ENCODE measurements around the gene ERP44. TPM values are rescaled to one million over a fixed set of nuclear protein-coding genes. Genes with fewer than 3 reads are reported as not detected.

Gene ERP44
- polyA plus RNA-seq, 1 of the 3 experiments (the other 2 are of a cell fraction): 10.0 TPM

DNA sequence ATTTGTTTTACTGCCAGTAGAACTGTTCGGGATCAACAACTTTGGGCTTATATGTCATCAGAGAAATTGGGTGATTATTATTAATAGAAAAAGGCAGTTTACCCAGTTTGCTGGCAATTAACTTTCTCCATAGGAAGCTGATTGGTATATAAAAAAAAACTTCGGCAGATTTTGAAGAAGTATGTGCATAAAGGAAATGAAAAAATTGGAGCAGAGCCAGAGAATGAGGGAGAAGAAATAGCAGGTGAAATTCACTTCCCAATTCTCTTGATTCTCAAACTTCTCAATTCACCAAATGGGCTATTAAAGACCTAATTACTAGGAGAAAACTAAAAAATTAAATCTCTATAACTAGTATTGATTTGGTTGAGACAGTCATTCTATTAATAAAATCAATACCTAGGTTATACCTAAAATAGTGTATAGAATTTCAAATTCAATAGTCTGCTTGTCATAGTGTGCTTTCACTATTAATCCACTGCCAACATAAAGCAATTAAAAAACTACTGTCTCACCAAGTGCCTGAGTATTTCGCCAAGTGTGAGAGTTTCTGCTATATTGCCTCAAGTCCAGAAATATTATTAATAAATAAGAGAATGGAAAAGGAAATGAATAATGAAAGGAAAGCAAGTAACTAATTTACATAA, 144.8 kb downstream of the ERP44 start:
- H3F3A ChIP-seq (replicated peaks; ENCODE audit: insufficient read depth): peaks cover 5% of the 10 kb centered on the region
- no peak for TF ChIP-seq TEAD4 (IDR thresholded peaks at IDR 0.05; ENCODE audit: borderline replicate concordance, insufficient read depth)
- no peak for TF ChIP-seq SMC3 (IDR thresholded peaks at IDR 0.05; ENCODE audit: low read depth, low read length)
- TF ChIP-seq FOSL2 (IDR thresholded peaks at IDR 0.05; ENCODE audit: borderline replicate concordance, low read depth): no peak
- no peak for TF ChIP-seq YY1 (IDR thresholded peaks at IDR 0.05; ENCODE audit: low read depth)
- no peak for TF ChIP-seq GATA2 (CRISPR knock-in tag; IDR thresholded peaks at IDR 0.05)
- TF ChIP-seq, protein P1, sequence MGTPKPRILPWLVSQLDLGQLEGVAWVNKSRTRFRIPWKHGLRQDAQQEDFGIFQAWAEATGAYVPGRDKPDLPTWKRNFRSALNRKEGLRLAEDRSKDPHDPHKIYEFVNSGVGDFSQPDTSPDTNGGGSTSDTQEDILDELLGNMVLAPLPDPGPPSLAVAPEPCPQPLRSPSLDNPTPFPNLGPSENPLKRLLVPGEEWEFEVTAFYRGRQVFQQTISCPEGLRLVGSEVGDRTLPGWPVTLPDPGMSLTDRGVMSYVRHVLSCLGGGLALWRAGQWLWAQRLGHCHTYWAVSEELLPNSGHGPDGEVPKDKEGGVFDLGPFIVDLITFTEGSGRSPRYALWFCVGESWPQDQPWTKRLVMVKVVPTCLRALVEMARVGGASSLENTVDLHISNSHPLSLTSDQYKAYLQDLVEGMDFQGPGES (IDR thresholded peaks at IDR 0.05; ENCODE audit: low read depth, low read length): no peak
- no peak for TF ChIP-seq TCF12 (IDR thresholded peaks at IDR 0.05)
- no peak for TF ChIP-seq MXI1 (IDR thresholded peaks at IDR 0.05; ENCODE audit: low read depth, low read length)
- no peak for TF ChIP-seq EP300 (IDR thresholded peaks at IDR 0.05; ENCODE audit: borderline replicate concordance in 1 of 2, low read depth in 1 of 2, low read length in 1 of 2)
- H3K27me3 ChIP-seq (ENCODE audit: insufficient read depth): no peaks in the 10 kb centered on the region
- no peak for DNase-seq
- no peak overlapping the region for H3K4me2 ChIP-seq
- no peak overlapping the region for H3K4me3 ChIP-seq (ENCODE audit: low read depth in 2 of 2, low read length in 1 of 2)
- 0 out of 2 replicates have a peak, but pooled peaks cover 5% of the 10 kb centered on the region for H3K9me3 ChIP-seq
- H3K79me2 ChIP-seq (ENCODE audit: insufficient read depth): no peaks in the 10 kb centered on the region
- H3K4me1 ChIP-seq (ENCODE audit: control insufficient read depth in 1 of 2, insufficient read depth in 2 of 2, low read depth in 1 of 2, low read length in 1 of 2): no peaks in the 10 kb centered on the region; a peak in 1 of 4 replicates
- POLR2A ChIA-PET: no interaction called here
- no peak overlapping the region for H2AFZ ChIP-seq (ENCODE audit: low read depth)
- WGBS (ENCODE audit: low lambda C conversion rate): 83% methylated on average over 3 of the region's 3 CpGs
- no peak overlapping the region for H3K27ac ChIP-seq (ENCODE audit: low read depth in 2 of 2, low read length in 1 of 2)
- no peaks in the 10 kb centered on the region for H4K20me1 ChIP-seq (ENCODE audit: insufficient read depth)
- H3K9ac ChIP-seq: no peak overlapping the region
- H3K36me3 ChIP-seq (replicated peaks in 1 of 2; ENCODE audit: control insufficient read depth in 1 of 2, insufficient read depth in 2 of 2, low read length in 1 of 2): peaks cover 18 to 23% of the 10 kb centered on the region in 2 experiments
- no peaks in the 10 kb centered on the region for H3K9me2 ChIP-seq
- CTCF ChIA-PET: no interaction called here

DNA sequence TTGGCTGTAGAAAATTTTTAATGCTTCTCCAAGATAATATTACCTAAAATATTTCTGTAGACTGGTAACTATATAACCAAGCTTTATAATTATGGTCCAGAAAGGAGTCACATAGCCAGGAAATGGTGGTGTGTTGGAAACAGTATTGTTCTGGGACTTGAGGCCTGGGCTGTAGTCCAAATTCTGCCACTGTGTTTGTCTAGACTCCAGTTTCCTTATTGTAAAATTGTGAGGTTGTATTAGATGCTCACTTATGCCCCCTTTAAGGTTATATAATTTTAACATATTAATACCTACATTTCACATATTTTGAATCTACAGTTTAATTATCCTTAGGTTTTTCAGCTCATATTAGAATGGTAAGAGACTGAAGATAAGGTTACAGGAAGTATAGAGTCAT, 149.9 kb downstream of the ERP44 start:
- Histone ChIP-seq H3F3A (replicated peaks; ENCODE audit: insufficient read depth) (peaks cover 13% of the 10 kb centered on the region), H4K20me1 (ENCODE audit: insufficient read depth) (no peaks in the 10 kb centered on the region), H3K9me2 (no peaks in the 10 kb centered on the region), H3K79me2 (ENCODE audit: insufficient read depth) (no peaks in the 10 kb centered on the region), H3K9me3 (0 out of 2 replicates have a peak, but pooled peaks cover 5% of the 10 kb centered on the region), H3K27me3 (ENCODE audit: insufficient read depth) (no peaks in the 10 kb centered on the region), H3K4me2 (no peak overlapping the region), H3K4me1 (ENCODE audit: control insufficient read depth in 1 of 2, insufficient read depth in 2 of 2, low read depth in 1 of 2, low read length in 1 of 2) (no peaks in the 10 kb centered on the region), H2AFZ (ENCODE audit: low read depth) (no peak overlapping the region), H3K4me3 (ENCODE audit: low read depth in 2 of 2, low read length in 1 of 2) (no peak overlapping the region), H3K27ac (ENCODE audit: low read depth in 2 of 2, low read length in 1 of 2) (no peak overlapping the region; a peak in 1 of 4 replicates), H3K9ac (no peak overlapping the region), H3K36me3 (replicated peaks in 1 of 2; ENCODE audit: control insufficient read depth in 1 of 2, insufficient read depth in 2 of 2, low read length in 1 of 2) (peaks cover 15 to 22% of the 10 kb centered on the region in 2 experiments)
- TF ChIP-seq, protein P2, sequence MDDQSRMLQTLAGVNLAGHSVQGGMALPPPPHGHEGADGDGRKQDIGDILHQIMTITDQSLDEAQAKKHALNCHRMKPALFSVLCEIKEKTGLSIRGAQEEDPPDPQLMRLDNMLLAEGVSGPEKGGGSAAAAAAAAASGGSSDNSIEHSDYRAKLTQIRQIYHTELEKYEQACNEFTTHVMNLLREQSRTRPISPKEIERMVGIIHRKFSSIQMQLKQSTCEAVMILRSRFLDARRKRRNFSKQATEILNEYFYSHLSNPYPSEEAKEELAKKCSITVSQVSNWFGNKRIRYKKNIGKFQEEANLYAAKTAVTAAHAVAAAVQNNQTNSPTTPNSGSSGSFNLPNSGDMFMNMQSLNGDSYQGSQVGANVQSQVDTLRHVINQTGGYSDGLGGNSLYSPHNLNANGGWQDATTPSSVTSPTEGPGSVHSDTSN (IDR thresholded peaks at IDR 0.05): no peak
- TF ChIP-seq, protein P3, sequence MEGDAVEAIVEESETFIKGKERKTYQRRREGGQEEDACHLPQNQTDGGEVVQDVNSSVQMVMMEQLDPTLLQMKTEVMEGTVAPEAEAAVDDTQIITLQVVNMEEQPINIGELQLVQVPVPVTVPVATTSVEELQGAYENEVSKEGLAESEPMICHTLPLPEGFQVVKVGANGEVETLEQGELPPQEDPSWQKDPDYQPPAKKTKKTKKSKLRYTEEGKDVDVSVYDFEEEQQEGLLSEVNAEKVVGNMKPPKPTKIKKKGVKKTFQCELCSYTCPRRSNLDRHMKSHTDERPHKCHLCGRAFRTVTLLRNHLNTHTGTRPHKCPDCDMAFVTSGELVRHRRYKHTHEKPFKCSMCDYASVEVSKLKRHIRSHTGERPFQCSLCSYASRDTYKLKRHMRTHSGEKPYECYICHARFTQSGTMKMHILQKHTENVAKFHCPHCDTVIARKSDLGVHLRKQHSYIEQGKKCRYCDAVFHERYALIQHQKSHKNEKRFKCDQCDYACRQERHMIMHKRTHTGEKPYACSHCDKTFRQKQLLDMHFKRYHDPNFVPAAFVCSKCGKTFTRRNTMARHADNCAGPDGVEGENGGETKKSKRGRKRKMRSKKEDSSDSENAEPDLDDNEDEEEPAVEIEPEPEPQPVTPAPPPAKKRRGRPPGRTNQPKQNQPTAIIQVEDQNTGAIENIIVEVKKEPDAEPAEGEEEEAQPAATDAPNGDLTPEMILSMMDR (IDR thresholded peaks at IDR 0.05): no peak
- TF ChIP-seq EZH2phosphoT487 (IDR thresholded peaks at IDR 0.05; ENCODE audit: borderline replicate concordance, low read depth): no peak
- no peak for TF ChIP-seq RAD21 (IDR thresholded peaks at IDR 0.05; ENCODE audit: low read length)
- TF ChIP-seq FOSL2 (IDR thresholded peaks at IDR 0.05; ENCODE audit: borderline replicate concordance, low read depth): no peak
- TF ChIP-seq RXRA (IDR thresholded peaks at IDR 0.05; ENCODE audit: borderline replicate concordance, low read depth): no peak
- TF ChIP-seq GABPA (IDR thresholded peaks at IDR 0.05; ENCODE audit: low read depth): no peak
- no peak for TF ChIP-seq NRF1 (IDR thresholded peaks at IDR 0.05; ENCODE audit: low read depth, low read length)
- TF ChIP-seq FOXM1 (IDR thresholded peaks at IDR 0.05; ENCODE audit: low read depth): no peak
- no peak for TF ChIP-seq YY1 (IDR thresholded peaks at IDR 0.05; ENCODE audit: low read depth)
- TF ChIP-seq EP300 (IDR thresholded peaks at IDR 0.05; ENCODE audit: borderline replicate concordance in 1 of 2, low read depth in 1 of 2, low read length in 1 of 2): no peak
- no peak for TF ChIP-seq TAF1 (IDR thresholded peaks at IDR 0.05; ENCODE audit: borderline replicate concordance, low read depth, low read length)
- TF ChIP-seq RCOR1 (IDR thresholded peaks at IDR 0.05; ENCODE audit: low read length): no peak
- TF ChIP-seq MEF2A (IDR thresholded peaks at IDR 0.05; ENCODE audit: borderline replicate concordance, low read depth): no peak
- TF ChIP-seq, protein P4, sequence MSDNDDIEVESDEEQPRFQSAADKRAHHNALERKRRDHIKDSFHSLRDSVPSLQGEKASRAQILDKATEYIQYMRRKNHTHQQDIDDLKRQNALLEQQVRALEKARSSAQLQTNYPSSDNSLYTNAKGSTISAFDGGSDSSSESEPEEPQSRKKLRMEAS (IDR thresholded peaks at IDR 0.05; ENCODE audit: low read depth): no peak
- TF ChIP-seq TCF12 (IDR thresholded peaks at IDR 0.05): no peak
- no peak for TF ChIP-seq SIN3A (IDR thresholded peaks at IDR 0.05; ENCODE audit: borderline replicate concordance, low read depth, low read length)
- no peak for TF ChIP-seq JUND (IDR thresholded peaks at IDR 0.05)
- TF ChIP-seq CHD2 (IDR thresholded peaks at IDR 0.05; ENCODE audit: low read length, partially characterized antibody): no peak
- POLR2A ChIA-PET: no interaction called here
- CTCF ChIA-PET: interaction anchor here (1.6 kb wide), 1 partner anchor 764 kb away, joined by 3 read pairs; no protein-coding TSS in a partner anchor
- DNase-seq: no peak

All from SK-N-SH (cell line).